ENCODE results near the gene UMAD1.

Gene UMAD1

GRCh38 chr7:7916064-7916463 lies 275.5 kb downstream of the UMAD1 start:
- no peak for DNase-seq (ENCODE audit: extremely low read depth, insufficient read length)
- Histone ChIP-seq H3K36me3 (ENCODE audit: control insufficient read depth, insufficient read depth, low read length) (no peaks in the 10 kb centered on the region), H3K4me3 (replicated peaks; ENCODE audit: low read depth, low read length) (no peak overlapping the region), H3K27me3 (replicated peaks; ENCODE audit: control insufficient read depth, insufficient read depth, low read length) (no peaks in the 10 kb centered on the region)
- TF ChIP-seq, protein P1, sequence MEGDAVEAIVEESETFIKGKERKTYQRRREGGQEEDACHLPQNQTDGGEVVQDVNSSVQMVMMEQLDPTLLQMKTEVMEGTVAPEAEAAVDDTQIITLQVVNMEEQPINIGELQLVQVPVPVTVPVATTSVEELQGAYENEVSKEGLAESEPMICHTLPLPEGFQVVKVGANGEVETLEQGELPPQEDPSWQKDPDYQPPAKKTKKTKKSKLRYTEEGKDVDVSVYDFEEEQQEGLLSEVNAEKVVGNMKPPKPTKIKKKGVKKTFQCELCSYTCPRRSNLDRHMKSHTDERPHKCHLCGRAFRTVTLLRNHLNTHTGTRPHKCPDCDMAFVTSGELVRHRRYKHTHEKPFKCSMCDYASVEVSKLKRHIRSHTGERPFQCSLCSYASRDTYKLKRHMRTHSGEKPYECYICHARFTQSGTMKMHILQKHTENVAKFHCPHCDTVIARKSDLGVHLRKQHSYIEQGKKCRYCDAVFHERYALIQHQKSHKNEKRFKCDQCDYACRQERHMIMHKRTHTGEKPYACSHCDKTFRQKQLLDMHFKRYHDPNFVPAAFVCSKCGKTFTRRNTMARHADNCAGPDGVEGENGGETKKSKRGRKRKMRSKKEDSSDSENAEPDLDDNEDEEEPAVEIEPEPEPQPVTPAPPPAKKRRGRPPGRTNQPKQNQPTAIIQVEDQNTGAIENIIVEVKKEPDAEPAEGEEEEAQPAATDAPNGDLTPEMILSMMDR (IDR thresholded peaks at IDR 0.05; ENCODE audit: insufficient read depth, low read length, poor library complexity, severe bottlenecking), result no peak

DNA sequence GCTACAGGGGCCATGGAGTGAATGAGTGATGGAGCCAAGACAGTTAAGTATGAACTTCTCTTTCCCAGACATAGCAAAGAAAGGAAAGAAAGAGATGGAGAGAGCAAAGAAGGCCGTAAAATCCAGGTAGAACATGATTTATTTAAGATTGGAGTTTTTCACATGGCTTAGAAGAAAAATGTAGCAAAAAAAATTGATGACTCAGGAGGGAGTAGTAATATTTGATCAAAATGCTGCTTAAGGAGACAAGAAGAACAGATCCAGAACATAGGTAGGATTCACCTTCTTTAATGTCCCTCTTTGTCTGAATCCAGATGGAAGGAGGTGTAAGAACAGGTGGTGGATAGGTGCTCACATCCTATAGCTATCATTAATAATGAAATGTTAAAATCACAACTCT lies 277.0 kb downstream of the UMAD1 start:
- Histone ChIP-seq H3K4me3 (replicated peaks; ENCODE audit: low read depth, low read length) (no peak overlapping the region), H3K27me3 (replicated peaks; ENCODE audit: control insufficient read depth, insufficient read depth, low read length) (no peaks in the 10 kb centered on the region), H3K36me3 (ENCODE audit: control insufficient read depth, insufficient read depth, low read length) (no peaks in the 10 kb centered on the region)
- no peak for DNase-seq (ENCODE audit: extremely low read depth, insufficient read length)
- TF ChIP-seq, protein P1 (IDR thresholded peaks at IDR 0.05; ENCODE audit: insufficient read depth, low read length, poor library complexity, severe bottlenecking), result no peak

DNA sequence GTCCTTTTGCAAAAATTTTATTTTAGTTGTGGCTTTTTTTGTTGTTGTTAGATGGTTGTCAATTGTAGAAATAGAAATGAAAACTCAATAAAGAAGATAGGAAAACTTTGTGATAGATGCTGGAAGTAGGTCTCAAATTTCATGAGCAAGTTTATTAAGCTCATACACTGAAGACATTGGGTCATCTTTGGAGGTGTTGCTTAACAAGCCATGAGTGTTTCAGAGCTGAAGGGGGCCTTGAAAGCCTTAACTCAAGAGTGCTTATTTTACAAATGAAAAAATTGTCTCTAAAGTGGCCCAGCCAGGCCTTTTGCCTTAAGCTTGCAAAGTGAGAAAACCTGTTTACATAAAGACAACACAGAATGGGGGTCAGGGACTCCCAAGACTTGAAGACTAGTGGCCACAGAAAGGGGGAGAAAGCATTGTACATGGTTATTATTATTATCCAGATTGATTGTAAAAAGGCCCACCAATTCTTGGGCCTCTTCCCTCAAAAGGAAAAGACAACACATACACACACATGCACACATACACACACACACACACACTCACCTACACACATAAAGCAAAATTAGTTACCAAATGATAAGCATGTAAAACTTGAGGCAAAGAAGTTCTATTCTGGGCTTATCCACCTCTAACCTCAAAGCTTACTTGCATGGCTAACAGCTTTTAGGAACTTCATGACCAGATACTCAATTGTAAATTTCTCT lies 278.3 kb downstream of the UMAD1 start:
- H3K27me3 ChIP-seq (replicated peaks; ENCODE audit: control insufficient read depth, insufficient read depth, low read length), result no peaks in the 10 kb centered on the region
- H3K36me3 ChIP-seq (ENCODE audit: control insufficient read depth, insufficient read depth, low read length), result no peaks in the 10 kb centered on the region
- peak; percentile 18 for DNase-seq (ENCODE audit: extremely low read depth, insufficient read length)
- TF ChIP-seq, protein P1 (IDR thresholded peaks at IDR 0.05; ENCODE audit: insufficient read depth, low read length, poor library complexity, severe bottlenecking), result no peak
- no peak overlapping the region for H3K4me3 ChIP-seq (replicated peaks; ENCODE audit: low read depth, low read length)

DNA sequence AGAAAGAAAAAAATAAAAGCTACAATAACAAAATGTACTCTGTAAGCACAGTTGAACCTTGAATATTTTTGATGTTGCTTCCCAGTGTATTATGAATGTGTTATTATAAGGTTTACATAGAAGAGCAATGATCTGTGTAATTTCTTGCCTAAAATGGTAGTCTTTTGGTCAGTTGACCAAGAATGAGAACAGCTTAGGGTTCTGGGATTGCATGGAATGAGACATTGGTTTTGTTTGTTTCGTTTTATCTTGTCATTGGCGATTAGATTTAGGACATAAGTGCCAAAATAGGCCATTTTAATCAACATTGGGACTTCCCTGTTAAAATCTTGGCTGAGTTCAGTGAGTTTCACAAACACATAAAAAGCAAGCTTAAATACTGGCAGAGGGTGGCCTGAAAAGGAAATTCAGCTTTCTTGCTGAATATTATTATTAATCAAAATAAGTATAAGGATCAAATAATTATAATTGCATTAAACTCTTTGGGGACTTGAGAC lies 278.9 kb downstream of the UMAD1 start:
- Histone ChIP-seq H3K36me3 (ENCODE audit: control insufficient read depth, insufficient read depth, low read length) (no peaks in the 10 kb centered on the region), H3K27me3 (replicated peaks; ENCODE audit: control insufficient read depth, insufficient read depth, low read length) (no peaks in the 10 kb centered on the region), H3K4me3 (replicated peaks; ENCODE audit: low read depth, low read length) (no peak overlapping the region)
- TF ChIP-seq, protein P1 (IDR thresholded peaks at IDR 0.05; ENCODE audit: insufficient read depth, low read length, poor library complexity, severe bottlenecking), result no peak
- no peak for DNase-seq (ENCODE audit: extremely low read depth, insufficient read length)

- Histone ChIP-seq H3K4me3 (replicated peaks; ENCODE audit: low read depth, low read length) (no peak overlapping the region), H3K27me3 (replicated peaks; ENCODE audit: control insufficient read depth, insufficient read depth, low read length) (no peaks in the 10 kb centered on the region), H3K36me3 (ENCODE audit: control insufficient read depth, insufficient read depth, low read length) (no peaks in the 10 kb centered on the region)
- no peak for DNase-seq (ENCODE audit: extremely low read depth, insufficient read length)
- TF ChIP-seq, protein P1 (IDR thresholded peaks at IDR 0.05; ENCODE audit: insufficient read depth, low read length, poor library complexity, severe bottlenecking), result no peak
These were observed 279.5 kb downstream of the UMAD1 start for GRCh38 chr7:7920056-7920455.
